AG10803 (cell line): ENCODE data around the gene GRID1.

Experiments used
- DNase-seq: peaks from one replicate; pipeline ENCODE4 v3.0.0; 2010; ENCODE audit warnings: low read depth
- H3K4me3 ChIP-seq: 2 replicates; pipeline ENCODE4 v1.5.1; 2011; ENCODE audit warnings: mild to moderate bottlenecking, low read length, control low read depth
- TF ChIP-seq, protein P1 (sequence below): conservative IDR thresholded peaks from 2 replicates; pipeline ENCODE4 v1.5.1; 2011; ENCODE audit warnings: mild to moderate bottlenecking, low read length, control low read depth, inconsistent platforms

Gene GRID1

DNA sequence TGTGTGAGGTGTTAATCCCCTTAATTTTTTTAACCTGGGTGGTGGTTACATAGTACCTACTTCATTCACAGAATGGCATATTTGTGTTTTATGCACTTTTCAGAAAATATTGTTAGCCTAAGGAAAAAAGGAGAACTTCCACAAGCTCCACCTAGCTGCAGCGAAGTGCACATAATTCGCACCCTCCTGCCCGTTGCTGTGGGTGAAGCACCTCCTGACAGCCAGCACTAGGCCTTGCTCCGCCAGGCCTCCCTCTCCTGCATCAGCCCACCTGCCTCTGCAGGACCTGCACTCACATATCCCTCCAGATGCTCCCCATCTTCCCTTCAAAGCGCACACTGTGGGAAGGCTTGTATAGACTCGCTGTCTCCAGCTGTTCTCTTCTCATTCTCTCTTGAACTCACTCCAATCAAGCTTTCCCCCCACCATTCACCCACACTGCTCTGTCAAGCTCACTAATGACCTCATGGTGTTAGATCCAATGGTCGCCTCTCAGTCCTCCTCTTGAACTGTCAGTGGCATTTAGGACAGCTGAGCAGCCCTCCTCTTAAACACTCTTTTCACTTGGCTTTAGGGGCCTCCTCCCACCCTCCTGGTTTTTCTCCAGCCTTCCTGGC, 20.7 kb upstream of the GRID1 start:
- no peak overlapping the region for H3K4me3 ChIP-seq
- DNase-seq: no peak
- TF ChIP-seq, protein P1, sequence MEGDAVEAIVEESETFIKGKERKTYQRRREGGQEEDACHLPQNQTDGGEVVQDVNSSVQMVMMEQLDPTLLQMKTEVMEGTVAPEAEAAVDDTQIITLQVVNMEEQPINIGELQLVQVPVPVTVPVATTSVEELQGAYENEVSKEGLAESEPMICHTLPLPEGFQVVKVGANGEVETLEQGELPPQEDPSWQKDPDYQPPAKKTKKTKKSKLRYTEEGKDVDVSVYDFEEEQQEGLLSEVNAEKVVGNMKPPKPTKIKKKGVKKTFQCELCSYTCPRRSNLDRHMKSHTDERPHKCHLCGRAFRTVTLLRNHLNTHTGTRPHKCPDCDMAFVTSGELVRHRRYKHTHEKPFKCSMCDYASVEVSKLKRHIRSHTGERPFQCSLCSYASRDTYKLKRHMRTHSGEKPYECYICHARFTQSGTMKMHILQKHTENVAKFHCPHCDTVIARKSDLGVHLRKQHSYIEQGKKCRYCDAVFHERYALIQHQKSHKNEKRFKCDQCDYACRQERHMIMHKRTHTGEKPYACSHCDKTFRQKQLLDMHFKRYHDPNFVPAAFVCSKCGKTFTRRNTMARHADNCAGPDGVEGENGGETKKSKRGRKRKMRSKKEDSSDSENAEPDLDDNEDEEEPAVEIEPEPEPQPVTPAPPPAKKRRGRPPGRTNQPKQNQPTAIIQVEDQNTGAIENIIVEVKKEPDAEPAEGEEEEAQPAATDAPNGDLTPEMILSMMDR: no peak

DNA sequence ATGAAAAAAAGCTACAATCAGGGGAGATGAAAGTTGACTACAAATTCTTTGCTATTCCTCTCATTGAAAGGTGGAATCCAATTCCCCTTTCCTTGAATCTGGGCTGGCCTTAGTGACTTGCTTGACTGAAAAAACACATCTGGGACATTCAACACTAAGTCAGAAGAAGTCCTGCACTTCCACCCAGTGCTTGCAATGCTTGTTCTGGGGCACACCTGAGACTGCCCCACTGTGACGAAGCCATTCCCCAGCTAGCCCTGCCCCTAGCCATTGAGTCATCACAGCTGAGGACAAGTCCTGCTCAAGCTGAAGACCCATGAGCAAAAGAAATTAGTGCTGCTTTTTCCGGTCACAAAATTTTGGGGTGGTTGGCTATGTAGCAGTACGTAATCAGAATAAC, 19.2 kb upstream of the GRID1 start:
- TF ChIP-seq, protein P1: no peak
- DNase-seq: no peak
- H3K4me3 ChIP-seq: no peak overlapping the region

DNA sequence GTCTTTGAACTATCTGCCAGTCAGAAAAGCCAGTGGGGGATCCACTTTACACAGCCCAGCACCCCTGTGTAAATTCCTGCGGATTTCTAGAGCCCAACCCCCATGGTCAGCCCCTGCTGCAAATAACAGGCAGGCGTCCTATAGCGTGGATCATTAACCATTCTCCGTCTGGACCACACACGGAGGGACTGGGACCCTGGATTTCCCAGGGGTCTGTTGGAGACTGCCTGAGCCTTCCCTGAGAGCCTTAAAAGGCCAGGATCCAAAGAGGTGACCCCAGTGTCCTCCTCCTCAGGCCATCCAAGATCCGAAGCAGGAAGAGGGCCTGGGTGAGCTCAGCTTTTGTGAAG, 11.2 kb upstream of the GRID1 start:
- TF ChIP-seq, protein P1: no peak
- DNase-seq: no peak

DNA sequence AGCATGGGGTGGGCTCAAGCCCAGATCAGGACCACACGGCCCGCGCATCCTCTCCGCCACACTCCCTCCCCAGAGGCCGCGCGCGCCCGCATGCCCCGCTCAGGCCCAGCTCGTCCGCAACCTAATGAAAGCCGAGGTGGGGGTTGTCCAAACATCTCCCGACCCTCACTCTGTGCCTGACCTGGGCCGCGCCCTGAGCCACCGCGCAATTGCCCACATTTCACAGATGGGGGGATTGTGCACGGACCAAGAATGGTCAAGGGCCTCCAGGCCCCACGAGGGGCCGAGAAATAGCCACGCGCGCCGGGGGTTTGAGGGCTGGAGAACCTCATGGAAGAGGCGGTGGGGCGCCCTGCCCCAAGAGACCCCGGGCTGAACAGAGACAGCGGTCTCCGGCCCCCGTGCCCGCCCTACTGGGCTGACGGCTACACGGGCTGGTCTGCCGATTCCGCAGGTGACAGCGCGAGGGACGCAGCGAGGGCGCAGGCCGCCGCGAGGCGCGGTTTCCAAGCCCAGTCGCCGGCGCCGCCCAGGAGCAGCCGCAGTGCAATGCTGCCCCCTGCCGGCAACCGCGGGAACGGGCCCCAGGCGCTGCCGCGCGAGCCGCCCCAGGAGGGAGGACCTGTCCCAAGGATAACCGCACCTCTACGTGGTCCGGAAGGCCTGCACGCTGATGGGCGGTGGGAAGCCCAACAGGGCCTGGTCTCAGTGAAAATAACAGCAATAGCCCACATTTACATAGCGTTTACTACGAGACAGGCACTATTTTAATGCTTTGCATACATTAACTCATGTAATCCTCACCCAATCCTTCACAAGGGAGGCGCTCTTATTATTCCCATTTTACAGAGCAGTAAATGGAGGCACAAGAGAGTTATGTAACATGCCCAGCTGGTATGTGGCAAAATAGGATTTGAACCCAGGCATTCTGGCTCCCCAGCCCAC, 10.5 kb upstream of the GRID1 start:
- peak; percentile 38 for DNase-seq
- H3K4me3 ChIP-seq: peak overlapping the region; percentile 34
- TF ChIP-seq, protein P1: peak; percentile 61

More for the DNA sequence above, 11.2 kb upstream of the GRID1 start:
- no peak overlapping the region for H3K4me3 ChIP-seq

DNA sequence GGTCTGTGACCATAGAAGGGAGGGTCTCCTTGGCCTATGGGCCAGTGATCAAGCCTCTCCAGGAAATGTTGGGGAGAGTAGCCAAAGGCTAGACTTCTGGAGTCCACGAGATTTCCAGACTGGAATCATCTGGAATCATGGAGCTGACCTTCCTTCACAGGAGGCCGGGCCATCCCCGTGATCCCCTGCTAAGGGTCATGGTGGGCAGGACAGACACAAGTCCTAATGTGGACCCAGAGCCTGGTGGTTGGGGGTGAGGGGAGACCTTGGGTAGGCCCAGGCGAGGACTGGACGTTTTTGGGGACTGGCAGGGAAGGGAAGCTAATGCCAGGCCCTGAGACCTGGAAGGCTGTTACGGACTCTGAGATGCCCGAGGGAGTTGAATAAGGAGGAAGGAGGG, 9.8 kb upstream of the GRID1 start:
- H3K4me3 ChIP-seq: no peak overlapping the region
- DNase-seq: no peak
- TF ChIP-seq, protein P1: no peak

DNA sequence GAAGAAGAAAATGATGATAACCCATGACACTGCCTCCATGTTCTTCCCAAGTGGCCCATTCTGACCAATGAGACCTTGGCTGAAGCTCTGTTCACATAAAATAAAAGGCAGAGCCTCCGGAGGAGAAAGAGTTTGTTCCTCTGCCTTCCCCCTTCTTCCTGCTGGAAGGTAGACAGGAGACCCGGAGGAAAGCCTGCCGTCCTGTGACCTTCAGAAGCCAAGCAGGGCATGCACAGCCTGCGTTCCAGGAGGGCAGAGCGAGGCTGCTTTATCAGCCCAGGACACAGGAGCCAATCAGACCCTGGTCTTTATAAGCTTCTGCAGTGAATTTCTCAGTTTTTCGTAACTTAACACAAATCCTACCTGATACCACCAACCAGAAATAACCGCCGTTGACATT, 8.6 kb upstream of the GRID1 start:
- H3K4me3 ChIP-seq: no peak overlapping the region
- TF ChIP-seq, protein P1: no peak
- DNase-seq: no peak

DNA sequence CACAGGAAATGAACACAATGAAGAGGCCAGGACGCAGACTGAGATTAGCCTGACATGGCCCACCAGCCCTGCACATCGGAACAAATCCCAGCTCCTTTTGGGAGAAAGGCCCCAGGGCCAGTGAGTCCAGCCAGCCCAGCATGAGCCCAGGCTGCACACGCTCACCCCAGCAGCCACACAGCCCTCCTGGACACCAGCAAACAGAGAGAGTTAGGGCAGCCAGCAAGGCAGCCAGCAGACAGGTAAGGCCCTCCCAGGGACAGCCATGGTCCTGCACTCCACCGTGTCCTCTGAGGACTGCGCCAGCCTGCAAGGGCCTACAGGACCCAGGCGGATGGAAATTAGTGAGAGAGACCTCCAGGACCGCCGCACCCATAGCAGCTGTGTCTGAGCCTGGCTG, 8.1 kb upstream of the GRID1 start:
- H3K4me3 ChIP-seq: no peak overlapping the region
- TF ChIP-seq, protein P1: no peak
- no peak for DNase-seq
